Central memory CD8-positive, alpha-beta T cell (primary cell): ENCODE measurements around the gene BRSK2.

Source experiments
- ATAC-seq: fragments of 150-1000 bp; cut with Tn5 transposase; replicated peaks from 2 replicates; pipeline ENCODE4 v1.10.0; 2022; ENCODE audit warnings: mild to moderate bottlenecking, moderate FRiP score, moderate number of reproducible peaks; ENCODE audit not compliant: poor library complexity, severe bottlenecking; ENCODE audit errors: extremely low read depth
- DNase-seq, 2 donors: peaks; one replicate each; pipeline ENCODE4 v3.0.0; 2021; ENCODE audit warnings: low spot score in 2 of 2
- H3K27ac Mint-ChIP-seq: one replicate; pipeline ENCODE4 v1.8.0; 2022; ENCODE audit warnings: low read depth, mild to moderate bottlenecking, moderate library complexity, mixed read lengths
- H3K27me3 Mint-ChIP-seq: one replicate; pipeline ENCODE4 v1.8.0; 2022; ENCODE audit warnings: mixed read lengths
- H3K36me3 Mint-ChIP-seq: one replicate; pipeline ENCODE4 v1.8.0; 2022; ENCODE audit warnings: mild to moderate bottlenecking, moderate library complexity, mixed read lengths; ENCODE audit not compliant: insufficient read depth
- H3K4me1 Mint-ChIP-seq: one replicate; pipeline ENCODE4 v1.8.0; 2022; ENCODE audit warnings: mixed read lengths
- H3K4me3 Mint-ChIP-seq: one replicate; pipeline ENCODE4 v1.8.0; 2022; ENCODE audit warnings: mild to moderate bottlenecking, moderate library complexity, mixed read lengths
- H3K9me3 Mint-ChIP-seq: one replicate; pipeline ENCODE4 v1.8.0; 2022; ENCODE audit warnings: mixed read lengths

BRSK2 gene

DNA sequence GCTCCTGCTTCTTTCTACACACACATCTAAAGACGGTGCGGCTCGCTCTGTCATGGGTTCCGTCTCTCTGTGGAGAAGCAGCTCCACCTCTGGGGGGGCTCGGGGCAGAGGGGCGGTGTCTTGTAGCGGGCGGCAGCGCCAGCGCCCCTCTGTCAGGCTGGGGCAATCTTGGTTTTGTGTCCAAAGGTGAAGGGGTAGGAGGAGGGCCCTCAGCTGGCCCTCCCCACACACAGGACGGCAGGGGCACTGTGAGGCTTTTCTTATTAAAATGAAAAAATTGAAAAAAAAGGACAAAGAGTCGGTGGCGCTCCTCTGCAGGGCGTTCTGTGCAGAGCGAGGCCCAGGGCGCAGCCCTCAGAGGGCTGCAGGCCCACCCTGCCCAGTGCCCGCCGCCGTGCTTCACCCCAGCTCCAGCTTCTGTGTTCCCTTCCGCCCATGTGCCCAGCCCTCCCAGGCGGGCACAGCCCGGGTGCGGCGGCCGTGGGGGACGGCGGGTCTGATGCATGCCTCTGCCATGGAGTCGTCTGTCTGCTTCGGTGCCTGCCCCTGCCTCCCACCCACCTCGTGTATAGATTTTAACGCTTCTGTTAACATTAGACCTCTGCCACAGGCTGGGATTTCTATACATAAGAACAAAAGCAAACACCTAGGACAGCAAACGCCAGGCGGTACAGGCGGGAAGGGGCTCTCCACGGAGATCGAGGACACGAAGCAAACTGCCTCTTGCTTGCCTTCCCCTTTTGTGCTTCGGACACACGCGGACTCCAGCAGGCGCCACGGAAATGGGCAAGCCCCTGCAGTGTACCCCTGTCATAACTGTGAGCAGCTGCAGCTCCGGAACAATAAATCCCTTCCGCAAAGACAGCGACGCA, 72.3 kb downstream of the BRSK2 start:
- peaks cover 10% of the 10 kb centered on the region for H3K4me1 Mint-ChIP-seq
- DNase-seq (no peak), ATAC-seq (no peak)
- no peaks in the 10 kb centered on the region for H3K9me3 Mint-ChIP-seq
- no peak overlapping the region for H3K4me3 Mint-ChIP-seq
- H3K27ac Mint-ChIP-seq, result no peak overlapping the region
- H3K27me3 Mint-ChIP-seq, result no peaks in the 10 kb centered on the region
- peaks cover 13% of the 10 kb centered on the region for H3K36me3 Mint-ChIP-seq

DNA sequence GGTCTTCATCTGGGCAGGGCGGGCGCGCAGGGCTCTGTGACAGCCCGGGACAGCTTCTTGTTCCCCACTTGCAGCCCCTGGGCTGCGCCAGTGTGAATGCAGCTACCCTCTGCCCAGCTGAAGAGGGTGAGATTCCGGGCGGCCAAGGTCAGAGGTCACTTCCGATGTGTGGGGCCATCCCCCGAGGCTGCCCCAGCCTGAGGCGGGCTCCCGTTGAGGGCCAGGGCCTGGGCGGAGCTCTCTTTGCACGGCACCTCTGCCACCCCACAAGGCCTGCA, 72.9 kb downstream of the BRSK2 start:
- peaks cover 15% of the 10 kb centered on the region for H3K36me3 Mint-ChIP-seq
- H3K27ac Mint-ChIP-seq, result no peak overlapping the region
- H3K9me3 Mint-ChIP-seq, result no peaks in the 10 kb centered on the region
- no peak for ATAC-seq
- H3K4me3 Mint-ChIP-seq, result no peak overlapping the region
- peaks cover 15% of the 10 kb centered on the region for H3K4me1 Mint-ChIP-seq
- no peak for DNase-seq
- no peaks in the 10 kb centered on the region for H3K27me3 Mint-ChIP-seq

DNA sequence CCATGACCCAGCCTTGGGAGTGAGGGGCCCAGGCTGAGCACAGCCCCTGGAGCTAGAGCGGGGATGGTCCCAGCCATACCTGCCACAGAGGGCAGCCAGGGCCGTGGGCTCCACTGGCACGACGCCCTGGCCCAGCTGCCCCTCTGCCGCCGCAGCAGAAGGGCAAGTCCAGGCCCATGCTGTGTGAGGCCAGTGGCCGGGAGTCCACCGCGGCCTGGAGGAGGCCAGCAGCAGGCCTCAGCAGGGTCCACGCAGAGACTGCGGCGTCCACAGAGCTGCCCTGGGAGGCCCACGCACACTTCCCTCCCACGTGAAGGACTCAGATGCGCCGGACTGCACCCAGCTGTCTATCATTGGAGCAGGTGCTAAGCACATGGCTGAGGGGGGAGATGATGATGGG, 73.3 kb downstream of the BRSK2 start:
- Mint-ChIP-seq H3K27ac (no peak overlapping the region), H3K4me3 (no peak overlapping the region), H3K36me3 (peaks cover 15% of the 10 kb centered on the region), H3K4me1 (peaks cover 15% of the 10 kb centered on the region), H3K27me3 (no peaks in the 10 kb centered on the region), H3K9me3 (no peaks in the 10 kb centered on the region)
- ATAC-seq (no peak), DNase-seq (no peak)

DNA sequence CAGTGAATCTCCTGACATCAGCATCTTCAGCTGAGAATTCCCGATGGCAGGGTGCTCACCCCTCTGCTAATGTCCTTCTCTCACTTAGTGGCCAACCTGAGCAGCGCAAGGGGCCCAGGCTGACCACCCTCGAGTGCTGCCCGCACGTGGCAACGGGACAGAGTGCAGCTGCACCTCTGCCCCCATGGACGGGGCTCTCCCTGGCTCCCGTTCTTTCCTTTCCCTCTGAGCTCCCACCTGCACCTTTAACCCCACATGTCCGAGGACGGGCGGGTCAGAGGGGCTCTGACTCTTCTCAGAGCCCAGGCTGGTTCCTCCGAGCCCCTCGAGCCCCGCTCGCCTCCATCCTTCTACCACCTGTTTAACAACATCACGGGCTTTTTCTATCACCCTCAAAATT, 77.0 kb downstream of the BRSK2 start:
- Mint-ChIP-seq H3K27ac (peak overlapping the region; percentile 70), H3K36me3 (peaks cover 19% of the 10 kb centered on the region), H3K9me3 (no peaks in the 10 kb centered on the region), H3K4me3 (no peak overlapping the region), H3K4me1 (peaks cover 15% of the 10 kb centered on the region), H3K27me3 (no peaks in the 10 kb centered on the region)
- ATAC-seq, result no peak
- no peak for DNase-seq

DNA sequence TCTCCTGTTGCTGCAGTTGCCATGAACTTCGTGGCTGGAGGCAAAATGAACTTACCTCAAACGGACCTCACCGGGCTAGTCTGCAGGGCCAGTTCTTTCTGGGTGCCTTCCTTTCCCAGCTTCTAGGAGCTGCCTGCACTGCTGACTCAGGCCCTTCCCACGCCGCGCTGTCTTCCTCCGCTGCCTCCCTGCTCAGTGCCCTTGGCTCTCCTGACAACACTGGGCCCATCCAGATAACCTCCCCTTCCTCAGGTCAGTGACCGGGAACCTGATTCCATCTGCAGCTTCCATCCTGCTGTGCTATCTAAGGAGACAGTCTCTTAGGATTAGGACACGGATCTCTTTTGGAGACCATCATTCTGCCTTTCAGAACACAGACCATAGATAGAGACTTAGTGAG, 77.5 kb downstream of the BRSK2 start:
- peaks cover 15% of the 10 kb centered on the region for H3K4me1 Mint-ChIP-seq
- DNase-seq (no peak), ATAC-seq (no peak)
- no peaks in the 10 kb centered on the region for H3K9me3 Mint-ChIP-seq
- H3K36me3 Mint-ChIP-seq, result peaks cover 19% of the 10 kb centered on the region
- H3K27ac Mint-ChIP-seq, result peak overlapping the region; percentile 70
- H3K27me3 Mint-ChIP-seq, result no peaks in the 10 kb centered on the region
- H3K4me3 Mint-ChIP-seq, result no peak overlapping the region

DNA sequence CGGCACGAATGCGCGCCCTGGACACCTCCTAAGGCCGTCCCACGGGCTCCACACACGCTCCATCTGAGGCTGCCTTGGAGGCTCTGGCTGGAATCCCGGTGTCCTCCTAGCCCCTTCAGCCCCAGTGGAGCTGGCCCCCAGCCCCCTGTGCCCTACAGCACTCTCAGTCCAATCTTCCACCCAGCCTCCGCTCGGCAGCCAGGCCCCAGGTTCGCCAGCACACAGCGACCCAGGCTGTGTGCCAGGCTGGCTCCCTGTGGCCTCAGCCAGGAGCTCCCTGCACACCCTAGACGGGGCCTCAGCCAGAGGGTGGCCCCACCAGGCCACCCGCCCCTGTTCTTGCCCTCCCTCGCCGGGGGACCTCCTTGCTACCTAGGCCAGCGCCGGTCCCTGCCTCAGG, 78.3 kb downstream of the BRSK2 start:
- H3K9me3 Mint-ChIP-seq, result no peaks in the 10 kb centered on the region
- H3K27me3 Mint-ChIP-seq, result no peaks in the 10 kb centered on the region
- peaks cover 16% of the 10 kb centered on the region for H3K36me3 Mint-ChIP-seq
- no peak overlapping the region for H3K27ac Mint-ChIP-seq
- DNase-seq (no peak), ATAC-seq (no peak)
- H3K4me3 Mint-ChIP-seq, result no peak overlapping the region
- H3K4me1 Mint-ChIP-seq, result peaks cover 15% of the 10 kb centered on the region

DNA sequence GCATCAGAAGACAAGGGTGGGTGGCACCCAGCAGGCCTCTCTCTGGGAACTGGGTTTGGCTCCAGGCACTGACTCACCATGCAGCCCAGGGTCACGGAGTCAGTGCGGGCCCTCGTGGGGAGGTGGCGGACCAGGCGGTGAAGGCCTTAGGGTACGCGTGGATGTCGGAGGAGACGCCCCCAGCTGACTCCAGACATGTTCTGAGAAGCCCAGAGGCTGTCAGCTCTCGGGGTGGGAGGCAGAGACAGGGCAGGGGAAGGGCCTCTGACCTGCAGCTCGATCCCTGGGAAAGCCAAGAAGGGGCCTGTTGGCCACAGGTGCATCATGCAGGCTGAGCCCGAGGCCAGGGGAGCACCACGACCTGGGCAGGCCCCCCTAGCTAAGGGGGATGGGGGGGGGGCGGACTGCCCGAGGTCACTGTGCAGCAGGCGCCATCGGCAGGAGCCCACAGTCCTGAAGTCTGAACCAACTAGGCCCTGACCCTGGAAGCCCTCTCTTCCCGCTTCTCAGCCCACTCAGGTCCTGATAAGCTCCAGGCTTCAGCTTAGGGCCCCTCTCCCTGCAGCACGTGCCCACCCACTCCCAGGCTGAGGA, 78.8 kb downstream of the BRSK2 start:
- no peaks in the 10 kb centered on the region for H3K9me3 Mint-ChIP-seq
- peaks cover 15% of the 10 kb centered on the region for H3K4me1 Mint-ChIP-seq
- no peak overlapping the region for H3K27ac Mint-ChIP-seq
- peaks cover 16% of the 10 kb centered on the region for H3K36me3 Mint-ChIP-seq
- DNase-seq, result no peak
- no peaks in the 10 kb centered on the region for H3K27me3 Mint-ChIP-seq
- no peak overlapping the region for H3K4me3 Mint-ChIP-seq
- no peak for ATAC-seq

DNA sequence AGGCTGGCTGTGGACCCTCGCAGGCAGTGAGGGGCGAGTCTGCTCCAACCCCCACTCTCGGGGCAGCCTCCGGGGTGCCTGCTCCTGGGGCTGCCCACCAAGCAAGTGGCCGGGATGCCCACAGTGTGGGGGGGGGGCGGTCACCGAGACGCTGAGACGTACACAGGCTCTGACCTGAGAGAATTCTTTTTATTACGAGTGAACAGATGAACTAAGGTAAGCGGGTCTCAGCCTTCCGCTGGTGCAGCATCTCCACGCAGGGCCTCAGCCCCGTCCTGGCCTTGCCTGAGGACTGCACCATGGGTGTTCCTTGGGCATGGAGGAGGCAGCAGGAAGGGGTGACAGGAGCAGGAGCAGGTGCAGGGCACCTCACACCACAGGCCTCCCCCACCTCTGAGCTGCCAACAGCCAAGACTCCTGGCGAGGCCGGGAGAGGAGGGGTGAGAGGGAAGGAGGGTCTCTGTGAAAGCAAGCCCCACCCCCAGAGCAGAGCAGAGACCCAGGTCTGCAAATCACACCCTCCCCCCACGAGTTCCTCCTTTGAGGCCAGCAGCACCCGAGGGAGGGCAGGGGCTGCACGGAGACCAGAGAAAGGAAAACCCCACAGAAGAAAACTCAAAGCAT, 79.7 kb downstream of the BRSK2 start:
- DNase-seq, result no peak
- Mint-ChIP-seq H3K36me3 (peaks cover 19% of the 10 kb centered on the region), H3K9me3 (no peaks in the 10 kb centered on the region), H3K4me3 (no peak overlapping the region), H3K27me3 (no peaks in the 10 kb centered on the region), H3K27ac (no peak overlapping the region), H3K4me1 (peaks cover 15% of the 10 kb centered on the region)
- ATAC-seq, result no peak

DNA sequence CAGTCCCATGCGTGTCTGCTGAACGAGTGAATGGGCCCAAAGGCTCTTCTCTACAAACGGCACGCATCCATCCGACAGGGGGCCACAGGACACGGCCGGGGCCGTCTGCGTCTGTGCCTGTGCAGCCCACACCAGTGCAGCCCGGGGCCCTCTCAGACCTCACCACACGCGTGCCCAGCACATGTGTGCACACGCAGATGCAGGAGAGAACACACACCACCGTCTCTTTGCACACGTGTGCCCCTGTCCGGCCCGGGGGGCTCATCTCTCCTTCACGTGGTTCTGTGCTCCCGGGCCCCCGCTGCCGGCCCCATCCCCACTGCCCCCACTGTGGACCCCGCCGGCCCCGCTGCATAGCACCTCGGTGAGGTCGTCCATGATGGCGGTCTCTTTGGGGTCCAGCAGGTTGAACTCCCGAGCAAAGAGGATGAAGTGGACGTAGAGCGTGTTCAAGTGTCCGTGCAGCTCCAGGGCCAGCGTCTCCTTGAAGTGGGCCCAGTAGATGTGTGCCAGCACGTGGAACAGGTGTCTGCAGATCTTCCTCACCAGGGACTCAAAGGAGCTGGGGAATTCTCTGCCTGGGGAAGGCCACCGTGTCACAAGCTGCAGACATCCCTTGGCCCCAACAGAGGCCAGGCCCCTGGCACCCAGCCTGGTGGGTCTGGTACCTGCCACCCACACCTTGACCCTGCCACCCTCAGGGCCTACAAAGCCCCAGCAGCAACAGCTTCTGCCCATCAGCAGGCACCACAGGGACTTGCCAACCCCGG, 80.4 kb downstream of the BRSK2 start:
- no peak for DNase-seq
- H3K4me3 Mint-ChIP-seq, result no peak overlapping the region
- no peaks in the 10 kb centered on the region for H3K9me3 Mint-ChIP-seq
- H3K27ac Mint-ChIP-seq, result no peak overlapping the region
- H3K27me3 Mint-ChIP-seq, result no peaks in the 10 kb centered on the region
- H3K36me3 Mint-ChIP-seq, result peaks cover 22% of the 10 kb centered on the region
- no peak for ATAC-seq
- H3K4me1 Mint-ChIP-seq, result peaks cover 15% of the 10 kb centered on the region

DNA sequence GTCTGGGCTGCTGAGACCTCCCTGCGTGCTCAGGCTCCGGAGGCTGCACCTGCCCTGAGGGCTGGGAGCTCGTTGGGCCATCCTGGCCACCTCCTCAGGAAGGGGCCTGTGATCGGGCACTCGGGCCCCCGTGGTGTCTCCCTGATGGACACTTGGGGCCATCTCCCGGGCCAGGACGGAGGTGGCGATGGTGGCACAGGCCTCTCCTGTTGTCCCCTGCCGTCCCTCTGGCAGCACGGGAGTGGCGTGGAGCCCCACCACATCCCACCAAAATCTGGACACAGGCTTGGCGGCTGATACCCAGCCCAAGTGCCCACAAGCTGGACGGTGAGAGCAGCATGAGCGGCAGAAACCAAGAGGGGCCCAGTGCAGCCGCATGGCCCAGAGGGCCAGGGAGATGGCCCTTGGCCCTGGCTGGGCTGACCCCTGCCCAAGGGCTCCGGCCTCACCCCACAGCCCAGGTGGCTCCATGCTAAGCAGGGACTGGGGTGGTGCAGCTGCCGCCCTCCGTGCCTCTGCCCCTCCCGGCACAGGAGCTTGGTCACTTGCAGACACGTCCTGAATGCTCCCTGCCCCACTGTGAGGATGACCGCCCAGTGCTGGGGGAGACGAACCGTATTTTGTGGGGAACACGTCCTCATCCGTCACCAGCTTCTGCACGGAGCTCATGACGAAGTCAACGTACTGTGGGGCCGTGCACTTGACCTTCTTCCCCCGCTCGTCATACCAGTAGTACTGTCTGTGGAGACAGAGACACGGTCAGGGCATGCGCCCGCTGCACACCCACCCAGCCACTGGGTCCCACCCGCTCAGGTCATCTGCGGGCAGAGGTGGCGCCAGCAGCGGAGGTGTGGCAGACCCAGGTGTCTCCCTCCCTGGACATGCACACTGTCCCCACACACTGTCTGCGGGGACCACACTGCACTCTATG, 81.2 kb downstream of the BRSK2 start:
- Mint-ChIP-seq H3K27me3 (no peaks in the 10 kb centered on the region), H3K27ac (no peak overlapping the region), H3K4me1 (peaks cover 9% of the 10 kb centered on the region), H3K4me3 (no peak overlapping the region), H3K36me3 (peaks cover 27% of the 10 kb centered on the region), H3K9me3 (no peaks in the 10 kb centered on the region)
- no peak for DNase-seq
- no peak for ATAC-seq

DNA sequence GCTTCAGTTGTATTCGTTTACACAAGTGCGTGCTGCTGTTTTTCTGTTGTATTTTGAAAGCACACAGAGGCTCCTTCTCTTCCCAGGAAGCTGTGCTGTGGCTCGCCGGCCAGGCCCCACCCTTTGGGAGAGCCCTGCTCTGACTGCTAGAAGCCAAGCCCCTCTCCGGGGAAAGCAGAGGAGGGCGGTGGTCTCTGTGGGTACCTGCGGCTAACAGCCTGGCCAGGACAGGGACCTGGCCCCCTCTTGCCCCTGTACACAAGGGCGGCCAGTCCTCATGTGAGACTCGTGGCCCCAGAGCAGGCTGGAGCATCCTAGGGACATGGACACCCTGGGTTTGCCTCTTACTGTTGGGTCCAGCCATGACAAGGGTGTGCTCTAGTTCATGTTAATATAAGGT, 82.0 kb downstream of the BRSK2 start:
- peaks cover 28% of the 10 kb centered on the region for H3K36me3 Mint-ChIP-seq
- no peak overlapping the region for H3K4me3 Mint-ChIP-seq
- H3K27ac Mint-ChIP-seq, result no peak overlapping the region
- no peaks in the 10 kb centered on the region for H3K27me3 Mint-ChIP-seq
- no peaks in the 10 kb centered on the region for H3K9me3 Mint-ChIP-seq
- DNase-seq (no peak), ATAC-seq (no peak)
- H3K4me1 Mint-ChIP-seq, result peaks cover 8% of the 10 kb centered on the region
